Ammon's horn (tissue), 1 donor: ENCODE data around the gene PFDN4.

ENCODE experiments used
- DNase-seq: peaks from one replicate; pipeline ENCODE4 v3.0.0-alpha.2; 2016; ENCODE audit warnings: low spot score

Gene PFDN4

GRCh38 chr20:54268941-54269340 is 61.1 kb downstream of the PFDN4 start:
- no peak for DNase-seq
